ENCODE measurements around the gene SLC31A1. TPM values are rescaled to one million over a fixed set of nuclear protein-coding genes. Genes with fewer than 3 reads are reported as not detected.

The SLC31A1 gene
- total and polyA plus RNA-seq, 2 of the 8 experiments (the other 6 are each of a cell fraction or from before 2014, with no cell fraction given), result 23.9 to 40.8 TPM

DNA sequence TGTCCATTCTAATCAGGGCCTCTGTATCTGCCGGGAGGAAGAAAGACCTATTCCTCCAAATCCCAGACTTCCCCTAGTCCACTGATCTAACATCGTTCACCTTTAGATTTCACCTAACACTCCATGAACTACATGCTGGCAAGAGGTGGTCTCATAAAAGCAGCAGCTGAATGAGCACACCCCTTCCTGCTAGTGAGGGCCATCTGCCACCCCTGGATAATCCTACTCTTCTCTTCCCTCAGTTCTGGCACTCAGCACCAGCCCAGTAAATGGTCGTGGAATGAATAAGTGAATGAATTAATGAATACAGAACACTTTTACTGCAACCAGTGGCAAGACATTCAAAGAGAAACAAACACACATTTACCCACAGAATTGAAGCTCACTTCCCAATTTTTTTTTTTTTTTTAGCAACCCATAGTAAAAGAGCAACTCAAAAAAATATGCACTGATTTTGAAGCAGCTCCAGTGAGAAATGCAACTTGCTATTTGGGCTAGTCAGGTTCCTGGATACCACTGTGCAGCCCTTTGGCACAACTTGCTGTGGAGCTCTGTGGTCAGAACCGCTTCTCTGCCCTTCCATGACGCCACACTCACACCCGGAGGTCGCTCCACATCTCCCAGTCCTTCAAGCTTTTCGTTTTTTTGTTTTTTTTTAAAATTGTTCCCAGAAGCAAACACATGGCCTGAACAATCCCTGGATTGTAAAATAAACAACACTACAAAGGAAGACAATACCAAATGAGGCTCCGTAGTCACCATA, 75.6 kb downstream of the SLC31A1 start:
- H4K8ac ChIP-seq (ENCODE audit: extremely low read depth, insufficient read depth, low read length), result no peak overlapping the region
- no peak overlapping the region for H2BK120ac ChIP-seq (replicated peaks; ENCODE audit: low read depth, low read length)
- H4K5ac ChIP-seq (ENCODE audit: insufficient read length, low read depth, low read length), result no peak overlapping the region
- H2BK5ac ChIP-seq (ENCODE audit: low read depth, low read length), result no peak overlapping the region
- no peak overlapping the region for H3K18ac ChIP-seq (ENCODE audit: extremely low read depth, low read length)
- H3K9me3 ChIP-seq (ENCODE audit: insufficient read depth in 2 of 2, low read depth in 1 of 2, low read length in 1 of 2), result no peaks in the 10 kb centered on the region
- peaks cover 0 to 2% (median 0%) of the 10 kb centered on the region in 4 experiments; a peak in 1 of 7 replicates for H3K27me3 ChIP-seq (replicated peaks in 1 of 4; ENCODE audit: control insufficient read depth in 3 of 4, extremely low read depth in 1 of 4, insufficient read depth in 3 of 4, low read length in 3 of 4)
- H3K56ac ChIP-seq (replicated peaks; ENCODE audit: insufficient read length, low read depth, low read length), result no peak overlapping the region
- no peak overlapping the region for H2AFZ ChIP-seq (ENCODE audit: low read length)
- no peak overlapping the region for H3K4me3 ChIP-seq (ENCODE audit: extremely low read depth in 1 of 4, insufficient read depth in 2 of 4, low read depth in 3 of 4, low read length in 4 of 4)
- H2BK12ac ChIP-seq (ENCODE audit: low read depth, low read length), result no peak overlapping the region
- H4K20me1 ChIP-seq (replicated peaks in 1 of 2; ENCODE audit: control insufficient read depth in 1 of 2, insufficient read depth in 2 of 2, low read length in 2 of 2), result peaks cover 0 to 3% of the 10 kb centered on the region in 2 experiments
- H3K4ac ChIP-seq (replicated peaks; ENCODE audit: insufficient read length, low read depth, low read length), result no peak overlapping the region
- no peaks in the 10 kb centered on the region for H3K23me2 ChIP-seq (ENCODE audit: low read depth, low read length)
- WGBS, 2 experiments (ENCODE audit: extremely low coverage in 1 of 2, insufficient coverage in 1 of 2, insufficient read length in 1 of 2, insufficient replicate concordance in 2 of 2, low coverage in 1 of 2, low lambda C conversion rate in 2 of 2, missing lambda C conversion rate in 1 of 2), result 83% methylated on average over 9 of the region's 9 CpGs; no CpG with 5 or more reads in 1 of the 2 experiments
- H2AK5ac ChIP-seq (ENCODE audit: low read depth, low read length), result no peak overlapping the region
- POLR2A ChIA-PET (ENCODE audit: partially characterized antibody), result interaction anchor here (0.5 kb wide), 1 partner anchor 9 kb away, joined by 4 read pairs; no protein-coding TSS in a partner anchor
- H3K79me2 ChIP-seq (ENCODE audit: control insufficient read depth in 1 of 2, insufficient read depth in 2 of 2, low read length in 2 of 2), result no peaks in the 10 kb centered on the region
- H3K27ac ChIP-seq (ENCODE audit: low read depth, low read length), result no peak overlapping the region
- FAIRE-seq (no peak), DNase-seq (ENCODE audit: low read depth in 1 of 2, low spot score in 2 of 2) (no peak)
- TF ChIP-seq HDAC2 (IDR thresholded peaks at IDR 0.05; ENCODE audit: borderline replicate concordance in 1 of 2, low read depth in 2 of 2, low read length in 2 of 2), result no peak
- CTCF ChIA-PET (ENCODE audit: partially characterized antibody), result interaction anchor here (0.7 to 1.8 kb wide), 6 partner anchors 12 to 326 kb away, joined by 3 to 6 read pairs (median 4); partner anchors contain the start of gene CDC26
- no peaks in the 10 kb centered on the region for H3K79me1 ChIP-seq (ENCODE audit: low read depth, low read length)
- peaks cover 0 to 16% (median 12%) of the 10 kb centered on the region in 4 experiments; a peak in 5 of 8 replicates for H3K36me3 ChIP-seq (ENCODE audit: control insufficient read depth in 2 of 4, insufficient read depth in 4 of 4, low read length in 3 of 4)
- 0 out of 7 replicates have a peak, but pooled peaks cover 0 to 2% (median 0%) of the 10 kb centered on the region in 4 experiments for H3K4me1 ChIP-seq (replicated peaks in 1 of 4; ENCODE audit: control insufficient read depth in 3 of 4, insufficient read depth in 4 of 4, low read length in 3 of 4)
- H4K91ac ChIP-seq (replicated peaks; ENCODE audit: insufficient read length, low read length), result no peak overlapping the region
- no peak overlapping the region for H3K4me2 ChIP-seq (ENCODE audit: insufficient read depth in 1 of 2, low read depth in 2 of 2, low read length in 2 of 2)
- H3K9ac ChIP-seq (replicated peaks in 1 of 4; ENCODE audit: extremely low read depth in 1 of 4, low read depth in 3 of 4, low read length in 3 of 4), result no peak overlapping the region
- no peak overlapping the region for H3K14ac ChIP-seq (ENCODE audit: insufficient read length)
- H3K23ac ChIP-seq (ENCODE audit: insufficient read length), result no peak overlapping the region
- no peak overlapping the region for H2BK20ac ChIP-seq (ENCODE audit: low read length)
- H2BK15ac ChIP-seq (ENCODE audit: low read length), result no peak overlapping the region
